Endothelial cell of umbilical vein (primary cell): ENCODE data around the gene TIFAB. TPM values are rescaled to one million over a fixed set of nuclear protein-coding genes. Genes with fewer than 3 reads are reported as not detected.

Experiments used
- BruUV-seq: library from RNA; stranded (reverse); fragments of 400-500 nt; replicated peaks from 2 replicates; lab custom pipeline; 2021; lab: Mats Ljungman, UMichigan
- CTCF ChIA-PET: fragments of 300-600, 350-600 bp; sonication (Branson Sonifier 250); formaldehyde crosslinking; loops from one replicate; lab custom pipeline; 2021; ENCODE audit warnings: antibody characterized with exemption, inconsistent platforms; lab: Charles Lee
- POLR2A ChIA-PET: fragments of 300-600, 350-600 bp; sonication (Branson Sonifier 250); formaldehyde crosslinking; loops from one replicate; lab custom pipeline; 2021; ENCODE audit warnings: antibody characterized with exemption, inconsistent platforms; lab: Charles Lee
- DNase-seq: peaks from one replicate; pipeline ENCODE4 v3.0.0-alpha.2; 2011; ENCODE audit warnings: low read depth, low spot score
- FAIRE-seq: peaks from 2 replicates; lab custom pipeline; 2011; peaks lifted over from hg19 to GRCh38; lab: Jason Lieb, UNC
- H2AFZ ChIP-seq: 2 replicates; pipeline ENCODE4 v1.6.0; 2012; ENCODE audit warnings: low read depth, low read length, control low read depth, inconsistent platforms
- H3K27ac ChIP-seq: 2 replicates; pipeline ENCODE4 v1.5.1; 2011; ENCODE audit warnings: low read depth, mild to moderate bottlenecking, control low read depth, low read length, moderate library complexity; ENCODE audit not compliant: insufficient read depth
- H3K27me3 ChIP-seq, 2 experiments: 2 replicates each; pipeline versions ENCODE4 v1.6.0 to v1.6.1; 2011; ENCODE audit warnings: low read length in 2 of 2, mixed read lengths in 1 of 2; ENCODE audit not compliant: control insufficient read depth in 2 of 2, insufficient read depth in 2 of 2
- H3K36me3 ChIP-seq, 2 experiments: 2 replicates in 1 of 2; 3 replicates in 1 of 2; pipeline ENCODE4 v1.5.1; 2011; ENCODE audit warnings: low read length in 2 of 2, mild to moderate bottlenecking in 1 of 2, moderate library complexity in 1 of 2; ENCODE audit not compliant: control insufficient read depth in 2 of 2, insufficient read depth in 2 of 2; ENCODE audit errors: extremely low read depth in 1 of 2
- H3K4me1 ChIP-seq: 3 replicates; pipeline ENCODE4 v1.5.1; 2011; ENCODE audit warnings: mild to moderate bottlenecking, low read length; ENCODE audit not compliant: control insufficient read depth, insufficient read depth; ENCODE audit errors: extremely low read depth
- H3K4me2 ChIP-seq: 2 replicates; pipeline ENCODE4 v1.6.1; 2011; ENCODE audit warnings: low read length, control low read depth, mixed read lengths; ENCODE audit not compliant: insufficient read depth
- H3K4me3 ChIP-seq, 3 experiments: fragments of 200-600 bp in 1 of 3; sonication (generic), shearing (Covaris generic) in 1 of 3; replicated peaks in 1 of 3; 2 replicates each; pipeline ENCODE4 v1.5.1; 2011 to 2016; ENCODE audit warnings: control low read depth in 3 of 3, low read length in 3 of 3, mild to moderate bottlenecking in 2 of 3, inconsistent platforms in 1 of 3, low read depth in 1 of 3, moderate library complexity in 1 of 3; ENCODE audit not compliant: insufficient read depth in 1 of 3
- H3K79me2 ChIP-seq: 2 replicates; pipeline ENCODE4 v1.6.0; 2012; ENCODE audit warnings: low read length, inconsistent platforms; ENCODE audit not compliant: control insufficient read depth, insufficient read depth
- H3K9ac ChIP-seq: replicated peaks from 2 replicates; pipeline ENCODE3; 2011; ENCODE audit warnings: low read length, control low read depth; ENCODE audit not compliant: insufficient read depth; ENCODE audit errors: extremely low read depth
- H3K9me1 ChIP-seq: replicated peaks from 3 replicates; pipeline ENCODE4 v1.6.0; 2011; ENCODE audit warnings: mild to moderate bottlenecking, low read length; ENCODE audit not compliant: control insufficient read depth, insufficient read depth; ENCODE audit errors: extremely low read depth
- H3K9me3 ChIP-seq: replicated peaks from 2 replicates; pipeline ENCODE4 v1.5.1; 2012; ENCODE audit warnings: low read length, inconsistent platforms; ENCODE audit not compliant: control insufficient read depth, insufficient read depth
- H4K20me1 ChIP-seq: replicated peaks from 2 replicates; pipeline ENCODE3; 2011; ENCODE audit warnings: mild to moderate bottlenecking, low read length; ENCODE audit not compliant: control insufficient read depth, insufficient read depth; ENCODE audit errors: extremely low read depth
- CTCF ChIP-seq, 2 donors: IDR thresholded peaks; 1 replicate in 1 of 2; 2 replicates in 1 of 2; pipeline ENCODE4 v1.5.1; 2011; ENCODE audit warnings: low read length in 2 of 2, mild to moderate bottlenecking in 2 of 2, moderate library complexity in 2 of 2, control low read depth in 1 of 2, inconsistent platforms in 1 of 2, low read depth in 1 of 2; ENCODE audit not compliant: insufficient read depth in 1 of 2; ENCODE audit errors: extremely low read depth in 1 of 2
- EZH2 ChIP-seq: IDR thresholded peaks from 2 replicates; pipeline ENCODE4 v1.6.1; 2012; ENCODE audit warnings: borderline replicate concordance, low read depth, mild to moderate bottlenecking, moderate library complexity, low read length, inconsistent platforms; ENCODE audit not compliant: severe bottlenecking
- FOS ChIP-seq: IDR thresholded peaks from 2 replicates; pipeline ENCODE4 v1.6.1; 2011; ENCODE audit warnings: mild to moderate bottlenecking, low read length, moderate library complexity, borderline replicate concordance; ENCODE audit not compliant: insufficient read depth
- GATA2 ChIP-seq: IDR thresholded peaks from 2 replicates; pipeline ENCODE4 v1.7.0; 2011; ENCODE audit warnings: low read depth, mild to moderate bottlenecking, moderate library complexity, mixed read lengths, low read length; ENCODE audit not compliant: insufficient read length, insufficient read depth
- JUN ChIP-seq: IDR thresholded peaks from 2 replicates; pipeline ENCODE4 v1.6.1; 2011; ENCODE audit warnings: borderline replicate concordance, low read depth; ENCODE audit not compliant: insufficient read length, insufficient read depth
- MAX ChIP-seq: IDR thresholded peaks from 2 replicates; pipeline ENCODE4 v1.6.1; 2011; ENCODE audit not compliant: insufficient read depth, insufficient read length
- MYC ChIP-seq: IDR thresholded peaks from one replicate; pipeline ENCODE4 v1.6.1; 2011; ENCODE audit warnings: mild to moderate bottlenecking, low read depth, low read length
- POLR2A ChIP-seq: IDR thresholded peaks from 2 replicates; pipeline ENCODE4 v1.6.1; 2012; ENCODE audit warnings: low read depth, mild to moderate bottlenecking, control low read depth, low read length
- POLR2AphosphoS5 ChIP-seq: IDR thresholded peaks from 2 replicates; pipeline ENCODE4 v1.6.1; 2012; ENCODE audit warnings: low read depth, mild to moderate bottlenecking, control low read depth, low read length, moderate library complexity; ENCODE audit not compliant: insufficient read depth
- dilution Hi-C: fragments of 300-500 bp; cut with MboI; formaldehyde crosslinking; loops from one replicate; pipeline ENCODE4 v1.15.0; 2019; ENCODE audit warnings: low sequenced_read_pairs; ENCODE audit not compliant: extremely low pct_ligation_motif_present
- intact Hi-C: fragments of 100-400 bp; cut with micrococcal nuclease; formaldehyde crosslinking; loops from one replicate; pipeline ENCODE4 v1.10.0; 2022
- polyA plus RNA-seq, 4 experiments: library from polyadenylated mRNA; depleted of rRNA in 3 of 4; stranded (reverse) in 3 of 4; unstranded in 1 of 4; fragments of >200 nt; gene quantifications; 2 replicates each; pipeline versions ENCODE4 v1.2.1 to v1.2.3, GENCODE V29; 2011 to 2012; ENCODE audit warnings: missing spikeins in 1 of 4
- total RNA-seq: library from RNA; stranded (reverse); gene quantifications from 2 replicates; pipeline ENCODE4 v1.2.3, GENCODE V29; 2021

TIFAB gene
- total and polyA plus RNA-seq, 2 donors (not counting 3 experiments of a cell fraction or from before 2014, with no cell fraction given) = not detected

- POLR2A ChIA-PET = no interaction called here
- Histone ChIP-seq H3K27me3 (peaks cover 0 to 25% of the 10 kb centered on the region in 2 experiments), H3K4me2 (no peak overlapping the region), H3K9me3 (no peaks in the 10 kb centered on the region), H3K4me1 (no peaks in the 10 kb centered on the region), H3K9me1 (no peaks in the 10 kb centered on the region), H3K9ac (no peak overlapping the region), H2AFZ (no peak overlapping the region), H4K20me1 (no peaks in the 10 kb centered on the region), H3K4me3 (no peak overlapping the region), H3K79me2 (no peaks in the 10 kb centered on the region), H3K36me3 (no peaks in the 10 kb centered on the region), H3K27ac (no peak overlapping the region)
- intact Hi-C loops = no loop called here
- no peak for TF ChIP-seq FOS
- no peak for TF ChIP-seq JUN
- no peak for TF ChIP-seq POLR2AphosphoS5
- TF ChIP-seq MYC = no peak
- TF ChIP-seq MAX = no peak
- TF ChIP-seq CTCF (IDR thresholded peaks at IDR 0.05; ENCODE audit: extremely low read depth in 1 of 2, insufficient read depth in 1 of 2, low read depth in 1 of 2, low read length in 2 of 2) = no peak
- TF ChIP-seq GATA2 = no peak
- no peak for TF ChIP-seq POLR2A
- TF ChIP-seq EZH2 = no peak
- DNase-seq = no peak
- dilution Hi-C loops = no loop called here
- FAIRE-seq = no peak
- BruUV-seq = no TSS peak
- CTCF ChIA-PET = interaction anchor here (1.0 to 1.1 kb wide), 2 partner anchors 62 to 67 kb away, joined by 3 to 4 read pairs; no protein-coding TSS in a partner anchor
These were observed 46.5 kb upstream of the TIFAB start for GRCh38 chr5:135498637-135498995.
